HCT116 (cell line): ENCODE measurements around the gene FOXA2. TPM values are rescaled to one million over a fixed set of nuclear protein-coding genes. Genes with fewer than 3 reads are reported as not detected.

Experiments used
- ATAC-seq: fragments of 200-7000 bp; cut with Tn5 transposase; 2 replicates; pipeline ENCODE4 v1.9.1; 2020; ENCODE audit warnings: mild to moderate bottlenecking, moderate library complexity
- BruUV-seq: library from RNA; stranded (reverse); fragments of 400-500 nt; replicated peaks from 2 replicates; lab custom pipeline; 2021; lab: Mats Ljungman, UMichigan
- CTCF ChIA-PET: fragments of 300-600 bp; sonication (Branson Sonifier 250); formaldehyde crosslinking; loops from one replicate; lab custom pipeline; 2021; ENCODE audit warnings: antibody characterized with exemption; lab: Charles Lee
- POLR2A ChIA-PET: fragments of 300-600, 350-600 bp; sonication (Branson Sonifier 250); formaldehyde crosslinking; loops from one replicate; lab custom pipeline; 2021; ENCODE audit warnings: antibody characterized with exemption; lab: Charles Lee
- RAD21 ChIA-PET, 2 experiments: fragments of 300-600 bp; sonication (Branson Sonifier 250); formaldehyde crosslinking; loops; one replicate each; lab custom pipeline; 2023; ENCODE audit warnings: low total read pairs in 2 of 2; ENCODE audit not compliant: uncharacterized antibody in 2 of 2, unreplicated experiment in 2 of 2, low non-redundant PET in 1 of 2; lab: Charles Lee
- DNase-seq: peaks from one replicate; pipeline ENCODE4 v3.0.0-alpha.2; 2010; ENCODE audit warnings: low read depth, low spot score
- H2AFZ ChIP-seq: fragments of 200-600 bp; shearing (Covaris generic), sonication (generic); 2 replicates; pipeline ENCODE4 v1.6.1; 2017; ENCODE audit warnings: low read depth, mixed run types, mixed read lengths, antibody characterized with exemption, low read length; ENCODE audit not compliant: poor library complexity, severe bottlenecking
- H3K27ac ChIP-seq: 2 replicates; pipeline ENCODE4 v1.5.1; 2012; ENCODE audit warnings: low read depth, low read length
- H3K27me3 ChIP-seq: fragments of 200-600 bp; sonication (generic); 2 replicates; pipeline ENCODE4 v1.6.1; 2016; ENCODE audit warnings: mixed run types, low read length, mixed read lengths; ENCODE audit not compliant: insufficient read depth
- H3K36me3 ChIP-seq, 2 experiments: fragments of 200-500 bp in 1 of 2; fragments of 200-600 bp in 1 of 2; sonication (Bioruptor generic) in 1 of 2; sonication (generic) in 1 of 2; 2 replicates each; pipeline versions ENCODE4 v1.5.1 to v1.6.1; 2014 to 2016; ENCODE audit warnings: low read length in 2 of 2, inconsistent platforms in 1 of 2, mixed read lengths in 1 of 2, mixed run types in 1 of 2; ENCODE audit not compliant: insufficient read depth in 2 of 2, control insufficient read depth in 1 of 2
- H3K4me1 ChIP-seq, 2 experiments: fragments of 200-600 bp in 1 of 2; sonication (generic) in 1 of 2; 2 replicates each; pipeline versions ENCODE4 v1.5.1 to v1.6.1; 2012 to 2017; ENCODE audit warnings: low read length in 2 of 2, inconsistent platforms in 1 of 2, mild to moderate bottlenecking in 1 of 2, mixed read lengths in 1 of 2, mixed run types in 1 of 2, moderate library complexity in 1 of 2; ENCODE audit not compliant: insufficient read depth in 2 of 2, control insufficient read depth in 1 of 2
- H3K4me2 ChIP-seq: fragments of 200-600 bp; sonication (generic); 2 replicates; pipeline ENCODE4 v1.6.1; 2017; ENCODE audit warnings: mixed run types, low read length, mixed read lengths
- H3K4me3 ChIP-seq, 2 experiments: fragments of 200-600 bp in 1 of 2; sonication (generic) in 1 of 2; replicated peaks in 1 of 2; 2 replicates each; pipeline ENCODE4 v1.5.1; 2011 to 2016; ENCODE audit warnings: low read length in 2 of 2, control low read depth in 1 of 2, low read depth in 1 of 2, mild to moderate bottlenecking in 1 of 2, mixed read lengths in 1 of 2, mixed run types in 1 of 2
- H3K79me2 ChIP-seq: fragments of 200-600 bp; sonication (generic); 2 replicates; pipeline ENCODE4 v1.6.1; 2017; ENCODE audit warnings: mild to moderate bottlenecking, mixed run types, low read length, moderate library complexity, mixed read lengths; ENCODE audit not compliant: insufficient read depth
- H3K9ac ChIP-seq: fragments of 200-600 bp; sonication (generic); 2 replicates; pipeline ENCODE4 v1.6.1; 2016; ENCODE audit warnings: low read length, mixed read lengths
- H3K9me2 ChIP-seq: fragments of 200-600 bp; sonication (generic), shearing (Covaris generic); 2 replicates; pipeline ENCODE4 v1.6.1; 2017; ENCODE audit warnings: mixed run types, mild to moderate bottlenecking, moderate library complexity; ENCODE audit not compliant: insufficient read depth
- H3K9me3 ChIP-seq, 2 experiments: fragments of 200-500 bp in 1 of 2; fragments of 200-600 bp in 1 of 2; sonication (Bioruptor generic) in 1 of 2; sonication (generic) in 1 of 2; 2 replicates each; pipeline ENCODE4 v1.6.1; 2014 to 2017; ENCODE audit warnings: low read length in 2 of 2, mixed read lengths in 2 of 2, inconsistent platforms in 1 of 2, low read depth in 1 of 2, mild to moderate bottlenecking in 1 of 2, mixed run types in 1 of 2, moderate library complexity in 1 of 2; ENCODE audit not compliant: control insufficient read depth in 1 of 2, insufficient read depth in 1 of 2
- H4K20me1 ChIP-seq: fragments of 200-600 bp; sonication (generic), shearing (Covaris generic); 2 replicates; pipeline ENCODE4 v1.6.1; 2017; ENCODE audit warnings: mixed run types, mild to moderate bottlenecking, moderate library complexity; ENCODE audit not compliant: insufficient read depth
- CEBPB ChIP-seq: IDR thresholded peaks from 2 replicates; pipeline ENCODE4 v1.6.1; 2012; ENCODE audit warnings: low read depth
- ELF1 ChIP-seq: IDR thresholded peaks from 2 replicates; pipeline ENCODE4 v1.6.1; 2012; ENCODE audit warnings: low read depth, borderline replicate concordance
- EZH2phosphoT487 ChIP-seq: fragments of 200-600 bp; IDR thresholded peaks from 2 replicates; pipeline ENCODE4 v1.6.1; 2018; ENCODE audit warnings: antibody characterized with exemption, borderline replicate concordance
- YY1 ChIP-seq: IDR thresholded peaks from 2 replicates; pipeline ENCODE4 v1.6.1; 2011; ENCODE audit warnings: low read length, low read depth, moderate library complexity, mild to moderate bottlenecking; ENCODE audit not compliant: insufficient replicate concordance; ENCODE audit errors: extremely low read depth
- intact Hi-C: fragments of 100-400 bp; cut with micrococcal nuclease; formaldehyde crosslinking; loops from 2 replicates; pipeline ENCODE4 v1.10.0; 2022
- total RNA-seq: library from RNA; stranded (reverse); gene quantifications from one replicate; pipeline ENCODE4 v1.2.1, GENCODE V29; 2021; ENCODE audit not compliant: unreplicated experiment
- TF ChIP-seq, protein P1 (sequence below): IDR thresholded peaks from 2 replicates; pipeline ENCODE4 v1.6.1; 2011; ENCODE audit warnings: mild to moderate bottlenecking, low read length, moderate library complexity; ENCODE audit not compliant: insufficient replicate concordance; ENCODE audit errors: extremely low read depth
- TF ChIP-seq, protein P2 (sequence below): IDR thresholded peaks from 2 replicates; pipeline ENCODE4 v1.6.1; 2012; ENCODE audit warnings: low read depth

FOXA2 gene
- total RNA-seq, 1 experiment from 2014 or later = 0.10 TPM

DNA sequence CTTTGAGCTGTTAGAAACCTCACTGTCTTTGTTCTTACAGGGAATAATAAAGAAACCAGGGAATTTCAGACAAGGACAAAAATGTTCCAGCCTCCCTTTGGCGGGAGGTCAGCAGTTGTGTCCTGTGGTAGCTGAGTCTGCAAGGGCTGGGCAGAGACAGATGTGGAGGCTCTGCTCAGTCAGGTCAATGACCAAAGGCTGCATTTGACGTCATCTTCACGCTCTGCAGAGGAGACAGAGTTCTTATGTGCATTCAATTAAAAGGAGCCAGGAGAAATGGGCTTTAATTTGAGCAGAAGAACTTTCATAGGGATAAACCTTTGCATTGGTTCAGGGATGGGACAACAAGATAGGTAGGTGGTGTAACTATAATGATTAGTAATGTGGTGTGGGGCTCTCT lies 45.1 kb upstream of the FOXA2 start:
- ChIA-PET POLR2A (no interaction called here), CTCF (no interaction called here), RAD21 (no interaction called here)
- no peaks in the 10 kb centered on the region for H3K36me3 ChIP-seq
- H3K9ac ChIP-seq = no peak overlapping the region
- no peaks in the 10 kb centered on the region for H3K79me2 ChIP-seq
- H4K20me1 ChIP-seq = no peaks in the 10 kb centered on the region
- BruUV-seq = no TSS peak
- TF ChIP-seq ELF1 (no peak), EZH2phosphoT487 (no peak), CEBPB (no peak), YY1 (no peak)
- TF ChIP-seq, protein P1, sequence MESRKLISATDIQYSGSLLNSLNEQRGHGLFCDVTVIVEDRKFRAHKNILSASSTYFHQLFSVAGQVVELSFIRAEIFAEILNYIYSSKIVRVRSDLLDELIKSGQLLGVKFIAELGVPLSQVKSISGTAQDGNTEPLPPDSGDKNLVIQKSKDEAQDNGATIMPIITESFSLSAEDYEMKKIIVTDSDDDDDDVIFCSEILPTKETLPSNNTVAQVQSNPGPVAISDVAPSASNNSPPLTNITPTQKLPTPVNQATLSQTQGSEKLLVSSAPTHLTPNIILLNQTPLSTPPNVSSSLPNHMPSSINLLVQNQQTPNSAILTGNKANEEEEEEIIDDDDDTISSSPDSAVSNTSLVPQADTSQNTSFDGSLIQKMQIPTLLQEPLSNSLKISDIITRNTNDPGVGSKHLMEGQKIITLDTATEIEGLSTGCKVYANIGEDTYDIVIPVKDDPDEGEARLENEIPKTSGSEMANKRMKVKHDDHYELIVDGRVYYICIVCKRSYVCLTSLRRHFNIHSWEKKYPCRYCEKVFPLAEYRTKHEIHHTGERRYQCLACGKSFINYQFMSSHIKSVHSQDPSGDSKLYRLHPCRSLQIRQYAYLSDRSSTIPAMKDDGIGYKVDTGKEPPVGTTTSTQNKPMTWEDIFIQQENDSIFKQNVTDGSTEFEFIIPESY = no peak
- TF ChIP-seq, protein P2, sequence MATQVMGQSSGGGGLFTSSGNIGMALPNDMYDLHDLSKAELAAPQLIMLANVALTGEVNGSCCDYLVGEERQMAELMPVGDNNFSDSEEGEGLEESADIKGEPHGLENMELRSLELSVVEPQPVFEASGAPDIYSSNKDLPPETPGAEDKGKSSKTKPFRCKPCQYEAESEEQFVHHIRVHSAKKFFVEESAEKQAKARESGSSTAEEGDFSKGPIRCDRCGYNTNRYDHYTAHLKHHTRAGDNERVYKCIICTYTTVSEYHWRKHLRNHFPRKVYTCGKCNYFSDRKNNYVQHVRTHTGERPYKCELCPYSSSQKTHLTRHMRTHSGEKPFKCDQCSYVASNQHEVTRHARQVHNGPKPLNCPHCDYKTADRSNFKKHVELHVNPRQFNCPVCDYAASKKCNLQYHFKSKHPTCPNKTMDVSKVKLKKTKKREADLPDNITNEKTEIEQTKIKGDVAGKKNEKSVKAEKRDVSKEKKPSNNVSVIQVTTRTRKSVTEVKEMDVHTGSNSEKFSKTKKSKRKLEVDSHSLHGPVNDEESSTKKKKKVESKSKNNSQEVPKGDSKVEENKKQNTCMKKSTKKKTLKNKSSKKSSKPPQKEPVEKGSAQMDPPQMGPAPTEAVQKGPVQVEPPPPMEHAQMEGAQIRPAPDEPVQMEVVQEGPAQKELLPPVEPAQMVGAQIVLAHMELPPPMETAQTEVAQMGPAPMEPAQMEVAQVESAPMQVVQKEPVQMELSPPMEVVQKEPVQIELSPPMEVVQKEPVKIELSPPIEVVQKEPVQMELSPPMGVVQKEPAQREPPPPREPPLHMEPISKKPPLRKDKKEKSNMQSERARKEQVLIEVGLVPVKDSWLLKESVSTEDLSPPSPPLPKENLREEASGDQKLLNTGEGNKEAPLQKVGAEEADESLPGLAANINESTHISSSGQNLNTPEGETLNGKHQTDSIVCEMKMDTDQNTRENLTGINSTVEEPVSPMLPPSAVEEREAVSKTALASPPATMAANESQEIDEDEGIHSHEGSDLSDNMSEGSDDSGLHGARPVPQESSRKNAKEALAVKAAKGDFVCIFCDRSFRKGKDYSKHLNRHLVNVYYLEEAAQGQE = no peak
- H3K9me3 ChIP-seq = no peaks in the 10 kb centered on the region
- no peaks in the 10 kb centered on the region for H3K9me2 ChIP-seq
- no peak overlapping the region for H3K27ac ChIP-seq
- H3K4me2 ChIP-seq = no peak overlapping the region
- no peaks in the 10 kb centered on the region for H3K4me1 ChIP-seq
- H3K27me3 ChIP-seq = peaks cover 16% of the 10 kb centered on the region; the same call in 1 of the 2 replicates
- H2AFZ ChIP-seq = no peak overlapping the region
- ATAC-seq (no peak), DNase-seq (no peak)
- no peak overlapping the region for H3K4me3 ChIP-seq
- intact Hi-C loops = no loop called here
